Measurements from ENCODE around the gene ETV6.
A peak's percentile ranks its signal among the peaks of the same experiment; 100 is the strongest.

ETV6 gene

DNA sequence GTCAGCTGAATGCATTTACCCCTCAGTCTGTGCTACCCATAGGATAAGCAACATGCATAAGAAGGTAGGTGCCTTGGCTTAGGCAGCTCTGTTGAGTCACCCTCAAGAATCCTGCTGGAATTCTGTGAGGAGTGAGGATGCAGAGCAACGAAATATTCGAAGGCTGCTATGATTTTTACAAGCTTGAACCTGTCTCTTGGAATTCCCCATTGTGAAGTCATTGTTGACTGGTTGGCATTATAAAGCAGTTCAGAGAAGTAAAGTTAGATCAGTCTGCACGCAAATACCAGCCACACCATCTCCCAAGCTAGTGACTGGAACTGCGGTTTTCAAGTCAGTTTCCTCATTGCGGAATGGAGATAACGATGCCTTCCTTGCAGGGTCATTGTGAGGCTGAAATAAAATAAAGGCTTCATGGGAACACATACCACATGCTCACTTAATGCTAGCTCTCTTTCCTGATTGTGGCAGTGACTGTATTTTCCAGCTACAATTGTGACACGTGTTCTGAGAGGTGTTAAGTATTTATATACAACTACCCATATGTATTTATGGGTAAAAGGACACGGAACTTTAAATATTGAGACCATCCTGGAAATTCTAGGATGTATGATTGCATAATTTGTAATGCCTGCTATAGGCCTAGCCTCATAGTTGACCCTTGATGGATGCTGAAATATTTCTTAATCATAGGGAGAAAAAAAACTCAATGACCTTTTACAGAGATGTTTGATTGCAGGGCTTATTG is 96.7 kb downstream of the ETV6 start:
- intact Hi-C loops (cut with DNase I), result no loop called here
- peak in 1 of 42 donors; percentile 43 for DNase-seq

DNA sequence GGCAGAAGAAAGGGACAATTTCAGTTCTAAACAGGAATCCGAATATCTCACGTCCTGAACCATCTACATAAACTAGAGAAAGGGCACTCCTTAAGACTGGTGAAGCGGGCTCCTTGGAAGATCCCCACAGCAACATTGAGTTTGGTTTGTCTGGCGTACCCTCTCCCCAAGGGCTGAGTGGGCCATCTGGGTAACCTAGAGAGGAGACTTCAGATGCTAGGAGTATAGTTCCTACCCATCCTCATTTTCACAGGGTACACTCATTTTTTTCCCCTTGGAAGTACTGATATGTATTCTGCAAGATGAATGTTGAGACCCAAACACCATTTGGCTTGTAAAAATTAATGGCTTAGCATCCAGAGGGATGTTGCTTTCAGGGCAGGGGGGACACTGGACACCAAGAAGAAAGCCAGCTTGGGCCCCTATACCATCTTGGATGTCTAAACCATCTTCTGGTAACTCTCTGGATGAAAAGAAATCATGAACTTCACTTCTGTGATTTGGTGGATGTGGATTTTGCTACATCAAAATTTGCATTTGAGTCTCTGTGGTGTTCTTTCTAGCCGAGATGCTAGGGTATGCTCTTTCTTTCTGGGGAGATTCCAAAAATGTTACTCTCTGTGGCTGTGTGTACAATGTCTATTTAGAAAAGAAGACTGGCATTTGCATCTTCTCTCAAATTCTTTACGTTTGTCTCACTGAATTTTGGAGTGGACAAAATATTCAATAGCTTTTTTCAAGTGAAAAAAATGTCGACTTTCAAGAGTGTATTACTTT is 97.7 kb downstream of the ETV6 start:
- intact Hi-C loops (cut with DNase I), result no loop called here
- no peak for DNase-seq

DNA sequence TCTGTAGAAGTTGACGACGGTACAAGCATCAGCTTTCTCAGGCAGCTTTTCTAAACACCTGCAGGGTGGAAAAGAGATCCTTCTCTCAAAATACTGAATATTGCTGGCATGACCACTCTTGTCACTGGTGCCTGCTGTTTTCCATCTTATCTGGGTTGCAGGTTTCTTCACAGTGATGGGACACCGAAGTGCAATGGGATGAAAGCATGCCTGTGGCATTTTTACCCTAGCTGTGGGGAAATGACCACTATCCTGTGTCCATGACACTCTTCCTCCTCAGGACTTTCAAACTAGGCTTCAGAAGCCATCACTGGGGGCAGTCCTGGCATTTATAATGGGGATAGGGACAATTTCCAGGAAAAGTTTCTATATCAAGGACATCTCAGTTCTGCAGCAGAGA is 98.5 kb downstream of the ETV6 start:
- intact Hi-C loops (cut with DNase I), result no loop called here
- no peak for DNase-seq

DNA sequence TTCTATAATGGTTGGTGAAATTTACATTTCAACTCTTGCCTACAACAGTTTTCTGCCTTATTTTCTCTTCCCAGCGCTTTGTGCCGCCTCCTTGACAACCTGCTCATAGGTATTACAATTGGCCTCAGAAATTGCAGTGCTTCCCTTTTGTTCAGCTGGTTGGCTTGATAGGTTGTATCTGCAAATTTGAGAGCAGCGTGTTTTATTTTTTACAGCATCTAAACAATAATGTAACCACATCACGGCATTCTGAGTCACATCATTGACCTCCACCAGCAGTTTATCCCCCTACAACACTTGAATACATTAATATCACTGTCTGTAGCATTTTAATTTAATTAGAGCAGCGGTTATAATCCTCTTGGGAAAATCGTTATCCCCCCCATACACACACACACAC is 99.4 kb downstream of the ETV6 start:
- intact Hi-C loops (cut with DNase I), result no loop called here
- no peak for DNase-seq

DNA sequence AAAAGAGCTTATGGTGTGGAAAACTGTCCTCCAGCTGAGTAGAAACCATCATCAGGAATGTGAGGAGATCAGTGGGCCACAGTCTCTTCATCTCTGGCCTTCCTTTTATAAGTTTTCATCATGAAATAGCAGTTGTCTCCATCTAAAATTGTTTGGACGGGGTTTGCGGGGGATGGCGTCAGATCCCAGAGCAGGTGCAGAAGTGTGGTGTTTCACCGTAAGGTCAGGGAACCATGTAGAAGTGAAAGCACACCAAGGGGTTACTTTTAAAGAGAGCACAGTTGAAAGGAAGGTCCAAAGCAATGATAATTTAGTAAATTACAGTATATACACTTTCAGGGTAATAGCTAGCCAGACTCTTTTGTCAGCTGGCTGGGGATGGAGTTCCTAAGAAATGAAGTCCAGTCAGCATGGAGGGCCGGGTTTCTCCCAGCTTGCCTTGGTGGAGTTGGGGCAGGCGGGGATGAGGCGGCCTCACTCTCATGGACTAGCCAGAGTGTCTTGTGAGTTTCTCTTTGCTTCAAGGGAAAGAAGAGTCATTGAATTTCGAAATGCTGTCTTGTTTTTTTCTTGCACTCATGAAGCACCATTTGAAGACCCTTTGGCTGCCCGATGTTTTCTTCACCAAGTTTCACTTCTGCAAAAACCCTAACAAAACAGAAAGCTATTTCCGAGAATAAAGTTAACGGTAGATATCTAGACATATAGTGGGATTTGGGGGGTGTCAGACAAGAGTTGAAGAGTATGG is 100.6 kb downstream of the ETV6 start:
- intact Hi-C loops (cut with DNase I), result no loop called here
- peak in 6 of 42 donors; percentile 17 to 49 (median 37) for DNase-seq

DNA sequence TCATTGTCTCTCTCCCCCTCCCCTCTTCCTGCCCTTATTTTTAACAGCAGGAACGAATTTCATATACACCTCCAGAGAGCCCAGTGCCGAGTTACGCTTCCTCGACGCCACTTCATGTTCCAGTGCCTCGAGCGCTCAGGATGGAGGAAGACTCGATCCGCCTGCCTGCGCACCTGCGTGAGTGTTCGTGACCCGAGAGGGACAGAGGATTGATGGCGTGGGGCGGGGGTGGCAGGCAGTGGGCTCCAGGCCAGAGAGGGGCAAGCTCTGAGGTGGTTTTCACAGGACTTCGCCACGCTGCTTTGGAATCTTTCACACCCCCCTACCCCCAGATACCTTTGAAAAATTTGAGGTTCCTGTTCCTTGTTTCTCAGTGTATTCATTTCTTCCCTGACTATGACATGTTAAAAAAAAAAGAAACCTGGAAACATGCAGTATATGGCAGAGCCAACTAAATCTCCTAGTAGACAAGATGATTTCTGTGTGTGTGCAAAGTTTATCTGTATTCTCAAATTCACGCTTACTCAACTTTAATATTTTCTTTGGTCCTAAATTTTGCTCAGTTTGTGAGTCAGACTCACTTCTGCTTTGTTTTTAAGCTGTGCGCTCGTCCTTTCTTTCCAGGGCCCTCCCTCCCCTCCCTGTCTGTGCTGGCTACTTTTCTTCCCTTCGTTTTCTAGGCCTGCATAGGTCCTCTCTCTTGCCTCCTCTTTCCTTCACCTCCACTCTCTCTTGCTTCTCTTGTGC is 103.1 kb downstream of the ETV6 start:
- intact Hi-C loops (cut with DNase I), result no loop called here
- no peak for DNase-seq

DNA sequence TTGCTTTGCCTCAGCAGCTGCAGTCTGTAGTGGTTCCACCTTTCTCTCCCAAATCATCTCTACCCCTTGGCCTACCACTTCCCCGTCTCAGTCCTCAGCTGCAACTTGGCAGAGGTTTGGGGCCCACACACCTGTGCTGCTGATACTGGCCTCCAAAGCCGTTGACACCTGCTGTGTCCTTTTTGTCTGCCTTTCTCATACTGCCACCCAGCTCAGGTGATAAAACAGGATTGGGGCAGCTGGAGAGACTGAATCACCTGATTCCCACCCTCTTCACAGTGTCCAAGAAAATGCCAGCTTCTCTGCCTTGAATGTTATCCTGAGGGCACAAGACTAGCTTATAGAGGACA is 103.7 kb downstream of the ETV6 start:
- DNase-seq, result no peak
- intact Hi-C loops (cut with DNase I), result no loop called here

DNA sequence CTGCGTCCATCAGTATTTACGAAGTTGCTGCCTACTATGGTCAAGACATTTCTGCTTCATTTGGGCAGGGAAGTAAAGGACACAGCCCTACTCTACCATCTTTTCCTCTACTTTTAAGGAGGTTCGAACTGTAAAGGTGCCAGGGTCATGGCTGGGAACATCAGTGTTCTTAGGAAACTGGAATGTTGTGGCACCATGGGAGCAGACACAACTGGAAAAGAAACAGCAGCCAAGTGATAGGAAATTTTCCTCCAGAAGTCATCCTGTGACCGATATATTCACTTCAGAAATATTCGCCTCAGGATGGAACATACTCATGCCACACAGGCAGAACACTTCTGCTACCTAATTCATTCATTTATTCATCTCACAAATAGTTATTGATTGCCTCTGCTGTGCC is 104.4 kb downstream of the ETV6 start:
- intact Hi-C loops (cut with DNase I), result no loop called here
- DNase-seq, result no peak

DNA sequence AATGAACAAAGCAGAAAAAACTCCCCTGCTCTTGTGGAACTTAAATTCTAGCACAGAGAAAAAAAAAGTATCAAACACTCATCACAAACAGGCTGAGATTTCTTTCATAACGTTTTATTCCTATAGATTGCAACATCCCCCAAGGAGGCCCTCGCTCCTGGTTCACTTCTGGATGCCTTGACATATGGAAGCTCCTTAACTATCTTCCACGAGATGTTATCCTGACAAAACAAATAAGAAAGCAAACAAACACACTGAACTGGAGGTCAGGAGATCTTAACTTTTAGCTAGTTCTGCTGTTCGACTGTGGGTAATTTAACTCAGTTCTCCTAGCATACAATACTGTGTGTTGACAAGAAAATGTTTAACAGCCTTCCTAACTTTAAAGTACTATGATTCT is 104.8 kb downstream of the ETV6 start:
- intact Hi-C loops (cut with DNase I), result no loop called here
- DNase-seq, result no peak

DNA sequence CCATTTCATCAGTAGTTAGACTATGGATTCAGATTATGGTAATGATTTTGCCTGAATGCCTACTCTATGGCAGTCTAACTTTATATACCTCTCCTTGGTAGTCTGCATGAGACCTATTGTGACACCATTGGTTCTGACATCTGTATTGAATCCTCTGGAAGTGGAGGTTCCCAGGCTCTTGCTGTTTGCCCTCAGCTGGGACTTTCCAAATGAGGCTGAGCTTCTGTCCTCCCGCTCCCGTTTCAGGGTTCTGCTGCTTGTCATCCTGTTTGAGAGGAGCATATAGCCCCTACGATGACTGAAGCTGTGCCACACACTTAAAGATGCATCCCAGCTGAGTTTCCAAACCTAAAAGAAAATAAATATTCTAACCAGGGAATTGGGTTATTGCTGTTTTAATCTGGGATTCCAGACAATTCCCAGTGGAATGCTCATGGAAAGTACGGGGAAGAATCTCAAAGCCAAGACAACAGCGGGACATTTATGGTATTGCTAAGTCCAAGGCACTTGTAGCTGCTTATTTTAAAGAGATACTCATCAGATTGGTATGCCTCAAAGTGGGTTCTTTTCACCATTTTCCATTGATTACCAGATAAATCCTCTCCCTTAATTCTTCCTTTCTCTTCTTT is 105.9 kb downstream of the ETV6 start:
- DNase-seq, result no peak
- intact Hi-C loops (cut with DNase I), result no loop called here

DNA sequence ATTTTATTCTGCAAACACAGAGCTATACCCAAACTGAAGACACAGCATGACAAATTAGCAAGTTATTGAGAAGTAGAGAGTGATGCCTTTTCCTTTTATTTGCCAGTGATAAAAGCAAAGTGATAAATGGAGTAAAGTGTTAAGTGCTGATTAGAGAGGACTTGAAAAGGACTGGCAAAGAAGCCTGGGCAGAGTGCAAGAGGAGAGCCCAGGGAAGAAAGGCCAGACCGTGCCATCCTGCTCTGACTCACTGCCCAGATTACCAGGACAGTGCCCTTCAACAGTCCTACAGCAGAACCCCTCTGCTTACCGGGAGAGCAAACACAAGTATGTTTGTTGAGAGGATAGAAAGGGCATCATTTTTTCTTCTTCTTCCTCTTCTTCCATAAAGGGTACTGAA is 106.5 kb downstream of the ETV6 start:
- intact Hi-C loops (cut with DNase I), result no loop called here
- DNase-seq, result no peak

DNA sequence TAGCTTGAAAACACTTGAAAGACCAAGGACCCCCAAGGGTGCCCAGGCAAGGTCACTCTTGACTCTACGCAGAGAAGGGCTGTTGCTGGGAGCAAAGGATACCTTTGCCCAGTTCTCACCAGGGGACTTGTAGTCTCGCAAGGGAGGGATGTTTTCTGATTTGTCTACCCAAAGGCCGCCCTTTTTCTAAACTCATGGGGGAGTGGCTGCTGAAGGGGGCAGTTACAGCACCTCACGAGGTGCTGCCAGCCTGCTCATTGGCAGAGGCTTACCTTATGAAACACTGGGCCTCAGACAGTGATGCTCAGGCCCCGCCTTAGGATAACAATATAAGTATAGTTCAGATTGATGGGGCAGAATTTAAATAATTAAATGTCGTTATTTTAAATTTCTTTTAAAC is 107.0 kb downstream of the ETV6 start:
- intact Hi-C loops (cut with DNase I), result no loop called here
- no peak for DNase-seq

DNA sequence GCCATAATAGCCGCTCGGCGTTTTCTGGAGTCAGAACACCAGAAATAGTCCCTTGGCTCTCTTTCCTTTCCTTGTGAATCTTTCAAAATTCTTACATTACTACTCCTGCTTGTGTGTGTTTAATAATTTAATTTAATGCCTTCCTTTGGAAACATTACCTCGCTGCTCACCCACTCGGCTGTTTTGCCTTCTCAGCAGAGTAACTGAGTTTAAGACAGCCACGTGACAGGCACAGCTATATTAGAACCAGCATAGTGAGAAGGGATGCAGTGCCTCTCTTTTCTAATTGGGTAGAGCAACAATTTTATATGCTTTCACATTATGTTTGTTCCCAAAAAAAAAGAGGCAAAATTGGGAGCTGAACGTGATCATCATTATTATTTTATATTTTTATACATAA is 107.6 kb downstream of the ETV6 start:
- intact Hi-C loops (cut with DNase I), result no loop called here
- DNase-seq, result peak in 4 of 42 donors; percentile 33 to 62 (median 35)

DNA sequence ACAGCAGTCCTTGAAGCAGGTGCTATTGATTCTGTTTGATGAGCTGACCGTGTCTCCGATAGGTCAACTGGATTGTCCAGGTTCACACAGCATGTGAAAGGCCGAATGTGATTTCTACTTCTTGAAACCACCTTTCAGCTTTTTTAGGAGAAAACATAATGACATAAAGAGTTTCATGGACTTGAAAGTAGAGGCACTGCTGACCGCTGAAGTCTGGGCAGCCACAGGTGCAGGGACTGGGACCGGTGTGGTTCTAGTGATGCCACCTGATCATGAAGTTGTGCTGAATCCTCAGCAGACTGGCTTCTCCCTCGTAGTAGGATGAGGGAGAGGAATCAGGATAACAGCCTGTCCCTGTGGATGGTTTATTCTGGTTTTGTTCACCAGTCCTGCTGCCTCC is 108.1 kb downstream of the ETV6 start:
- intact Hi-C loops (cut with DNase I), result no loop called here
- no peak for DNase-seq

DNA sequence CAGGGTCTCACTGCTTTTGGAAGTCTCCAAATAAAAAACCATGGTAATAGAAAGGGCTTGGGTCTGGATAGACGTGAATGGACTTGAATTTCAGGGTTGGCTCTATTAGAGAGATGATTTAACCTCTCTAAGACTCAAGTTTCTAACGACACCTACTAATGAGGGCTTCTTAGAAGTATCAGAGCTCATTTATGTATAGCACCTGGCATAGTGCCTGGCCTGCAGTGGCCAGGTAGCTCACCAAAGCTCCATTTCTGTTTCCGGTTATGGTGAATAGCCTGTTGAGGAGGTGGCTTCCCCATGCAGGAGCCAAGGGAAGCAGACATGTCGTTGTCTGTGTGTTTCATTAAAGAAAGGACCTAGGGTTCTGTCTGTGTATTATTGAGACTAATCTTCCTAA is 108.6 kb downstream of the ETV6 start:
- intact Hi-C loops (cut with DNase I), result no loop called here
- DNase-seq, result no peak

DNA sequence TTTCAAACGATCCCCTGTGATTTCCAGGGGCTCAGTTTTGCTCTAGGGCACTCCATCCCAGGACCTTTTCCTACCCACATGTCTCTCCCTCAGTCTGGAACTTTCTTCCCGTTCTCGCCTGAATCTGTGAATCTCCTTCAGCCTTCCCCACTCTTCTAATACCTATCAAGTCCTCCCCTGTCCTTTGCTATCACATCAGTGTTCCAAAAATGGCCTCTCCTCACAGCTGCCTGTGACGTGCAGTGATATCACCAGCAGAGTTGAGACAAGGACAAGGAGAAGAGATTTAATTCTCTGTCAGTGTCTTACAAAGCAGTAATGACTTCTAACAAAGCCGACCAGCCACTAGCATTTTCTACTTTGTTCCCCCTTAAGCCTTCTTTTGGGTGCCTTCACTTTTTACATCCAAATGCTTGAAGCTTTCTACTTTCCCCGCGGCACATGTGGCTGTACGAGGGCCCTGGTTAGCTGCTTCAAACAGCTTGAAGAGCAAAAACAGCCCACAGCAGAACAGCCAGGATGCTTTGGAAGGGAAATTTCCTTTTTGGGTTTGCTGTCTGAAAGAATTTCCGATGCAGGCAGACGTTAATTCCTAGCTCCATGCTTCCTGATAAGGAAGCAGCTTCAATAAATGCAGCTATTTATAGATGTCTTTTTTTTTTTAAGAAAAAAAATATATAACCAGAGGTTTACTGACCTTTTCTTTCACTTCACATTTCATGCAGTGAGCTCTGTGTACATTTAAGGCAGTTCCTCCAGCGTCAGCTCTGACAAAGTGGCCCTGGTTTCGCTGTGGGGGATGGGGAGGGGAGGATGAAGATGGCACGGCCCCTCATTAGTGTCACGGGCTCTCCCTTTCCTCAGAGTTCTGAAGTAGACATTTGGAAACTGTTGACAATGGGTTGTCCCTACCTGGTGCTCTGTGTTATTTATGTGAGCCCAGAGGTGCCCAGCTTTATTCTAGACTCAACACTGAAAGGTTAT is 109.3 kb downstream of the ETV6 start:
- peak in 7 of 42 donors; percentile 22 to 61 (median 40) for DNase-seq
- intact Hi-C loops (cut with DNase I), result no loop called here

DNA sequence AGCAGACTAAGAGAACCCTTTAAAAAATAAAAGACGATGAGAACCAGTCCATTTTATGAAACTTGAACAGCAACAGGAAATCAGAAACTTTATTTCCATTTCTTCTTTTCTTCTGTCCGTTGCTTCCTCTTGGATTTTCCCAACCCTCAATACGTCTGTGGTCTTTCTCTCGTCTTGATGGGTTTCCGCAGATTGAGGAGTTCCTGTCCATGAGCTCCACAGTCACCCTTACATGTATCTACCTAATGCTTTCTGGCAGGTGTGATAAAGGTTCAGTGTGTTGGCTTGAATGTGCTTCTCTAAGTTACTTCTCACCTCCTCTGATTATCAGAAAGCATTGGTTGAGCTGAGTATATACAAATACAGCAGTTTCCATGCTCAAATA is 110.0 kb downstream of the ETV6 start:
- DNase-seq, result no peak
- intact Hi-C loops (cut with DNase I), result no loop called here

DNA sequence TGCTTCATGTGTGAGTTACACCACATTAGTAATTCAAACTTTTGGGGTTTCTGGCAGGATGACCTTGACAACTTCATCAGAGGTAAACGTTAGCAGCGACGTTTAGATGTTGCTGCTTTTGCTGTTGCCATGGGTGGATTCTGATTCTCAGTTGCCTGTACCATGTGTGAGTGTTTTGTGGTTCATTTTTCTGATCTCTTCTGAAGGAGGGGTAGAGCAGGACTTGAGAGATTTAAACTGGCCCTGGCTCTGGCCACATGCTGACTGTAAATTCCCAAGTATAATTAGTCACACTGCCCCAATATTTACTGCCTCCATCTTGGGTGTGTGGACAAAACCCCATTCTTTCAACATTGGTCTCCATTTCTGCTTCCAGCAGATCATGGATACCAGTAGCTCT is 110.4 kb downstream of the ETV6 start:
- DNase-seq, result no peak
- intact Hi-C loops (cut with DNase I), result loop anchor here (10.0 kb wide), 1 partner anchor 75 kb away; no protein-coding TSS in a partner anchor
